DMS53 treated with DMSO at 0.1 percent for 48 hours (cell line): Measurements from ENCODE around the gene CNNM4.
A peak's percentile ranks its signal among the peaks of the same experiment; 100 is the strongest.
"Not testable (repeated sequence)": the region's sequence is repeated elsewhere in the genome, so short reads cannot be mapped to it uniquely, and the experiment has no call there.

ENCODE experiments used
- DNase-seq: peaks from one replicate; lab custom pipeline; 2025; ENCODE audit not compliant: unreplicated experiment; lab: John Stamatoyannopoulos, UW

CNNM4 gene

DNA sequence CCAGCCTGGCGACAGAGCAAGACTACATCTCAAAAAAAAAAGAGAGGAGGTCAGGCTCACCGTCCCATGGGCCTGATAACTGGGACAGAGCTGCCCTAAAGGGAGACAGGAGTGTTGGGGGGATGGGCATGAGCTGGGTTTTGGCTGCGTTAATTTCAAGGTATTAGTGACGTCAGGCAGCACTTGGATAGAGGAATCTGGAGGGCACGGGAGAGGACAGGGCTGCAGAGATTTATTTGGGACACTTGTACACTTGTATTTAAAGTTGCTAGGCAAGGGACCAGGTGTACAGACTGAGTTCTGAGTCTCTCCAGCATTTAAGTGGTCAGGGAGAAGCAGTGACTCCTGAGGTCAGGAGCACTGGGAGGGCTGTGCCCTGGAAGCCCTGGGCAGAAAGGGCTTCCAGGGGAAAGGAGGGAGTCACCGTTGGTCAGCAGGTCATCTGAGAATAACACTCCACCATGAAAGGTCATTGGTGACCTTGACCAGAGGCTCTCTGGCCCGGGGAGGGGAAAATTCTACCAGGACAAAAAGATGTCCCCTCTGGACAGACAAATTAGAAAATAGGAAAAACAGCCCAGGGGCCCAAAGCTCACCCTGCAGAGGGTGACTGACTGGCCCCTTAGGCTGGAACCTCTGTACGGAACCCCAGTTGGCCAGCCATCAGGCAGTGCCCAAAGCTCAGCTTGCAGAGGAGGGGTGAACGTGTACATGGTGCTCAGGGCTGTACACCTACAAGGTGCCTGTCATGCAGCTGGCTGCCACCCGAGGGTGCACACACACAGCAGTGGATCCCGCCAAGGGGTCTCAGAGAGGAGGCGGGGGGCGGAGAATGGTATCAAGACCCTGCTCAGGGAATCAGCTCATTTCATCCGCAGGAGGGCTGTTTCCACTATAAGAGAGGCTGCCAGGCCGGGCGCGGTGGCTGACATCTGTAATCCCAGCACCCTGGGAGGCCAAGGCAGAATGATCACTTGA lies 32.4 kb downstream of the CNNM4 start:
- DNase-seq = no peak

- no peak for DNase-seq
Observed at GRCh38 chr2:96795076-96795475, 34.4 kb downstream of the CNNM4 start.

- DNase-seq = not testable (repeated sequence)
Observed at GRCh38 chr2:96796497-96796896, 35.8 kb downstream of the CNNM4 start.

DNA sequence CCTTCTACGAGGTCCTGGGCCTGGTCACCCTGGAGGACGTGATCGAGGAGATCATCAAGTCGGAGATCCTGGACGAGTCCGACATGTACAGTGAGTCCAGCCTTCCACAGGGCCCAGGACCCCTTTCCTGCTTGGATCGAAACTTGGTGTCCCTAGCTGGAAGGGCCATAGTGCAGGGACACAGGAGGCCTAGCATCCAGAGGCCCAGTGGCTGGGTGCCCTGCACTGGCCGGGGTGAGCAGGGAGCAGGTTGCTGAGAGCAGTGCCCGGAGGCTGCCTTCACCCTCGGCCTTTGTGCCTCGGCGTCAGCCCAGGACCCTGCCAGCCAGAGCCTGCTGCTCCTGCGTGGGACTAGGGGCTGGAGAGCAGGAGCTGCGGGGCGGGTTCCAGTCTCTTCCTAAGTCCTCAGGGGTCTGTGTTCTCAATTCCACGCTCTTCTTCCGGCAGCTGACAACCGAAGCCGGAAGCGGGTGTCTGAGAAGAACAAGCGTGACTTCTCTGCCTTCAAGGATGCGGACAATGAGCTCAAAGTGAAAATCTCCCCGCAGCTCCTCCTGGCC lies 36.4 kb downstream of the CNNM4 start:
- DNase-seq = no peak

DNA sequence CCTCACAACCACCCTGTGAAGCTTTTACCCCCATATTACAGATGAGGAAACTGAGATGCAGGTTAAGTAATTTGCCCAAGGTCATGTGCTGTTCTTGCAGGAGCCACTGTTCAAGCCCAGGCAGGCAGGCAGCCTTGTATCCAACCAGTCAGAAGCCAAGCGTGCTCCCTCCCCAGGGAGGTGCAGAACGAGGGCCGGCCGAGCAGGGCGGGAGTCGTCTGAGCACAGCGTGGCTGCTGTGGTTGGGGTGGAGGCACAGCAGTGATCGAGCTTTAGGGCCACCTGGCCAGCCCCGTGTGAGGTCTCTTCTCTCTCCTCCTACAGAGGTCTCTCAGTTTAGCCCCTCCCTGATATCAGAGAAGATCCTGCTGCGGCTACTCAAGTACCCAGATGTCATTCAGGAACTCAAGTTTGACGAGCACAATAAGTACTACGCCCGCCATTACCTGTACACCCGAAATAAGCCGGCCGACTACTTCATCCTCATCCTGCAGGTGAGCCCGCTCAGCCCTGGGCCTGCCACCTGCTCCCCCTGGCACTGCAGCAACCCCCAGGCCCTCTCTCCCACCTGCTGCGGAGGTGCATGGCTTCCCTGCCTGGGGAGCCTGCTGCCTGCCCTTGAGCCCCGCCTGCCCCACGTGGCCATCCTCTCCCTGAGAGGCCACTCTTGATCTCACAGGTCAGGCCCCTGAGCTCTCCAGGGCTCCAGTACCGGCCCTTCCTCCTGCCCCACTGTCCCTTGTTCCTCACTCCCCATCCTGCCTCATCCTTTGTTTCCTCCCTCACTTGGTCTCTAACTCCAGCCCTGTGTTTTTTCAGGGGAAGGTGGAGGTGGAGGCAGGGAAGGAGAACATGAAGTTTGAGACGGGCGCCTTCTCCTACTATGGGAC lies 38.3 kb downstream of the CNNM4 start:
- no peak for DNase-seq

GRCh38 chr2:96799623-96799935 lies 38.9 kb downstream of the CNNM4 start:
- no peak for DNase-seq

- DNase-seq = no peak
Observed at GRCh38 chr2:96800061-96801004, 39.6 kb downstream of the CNNM4 start.

DNA sequence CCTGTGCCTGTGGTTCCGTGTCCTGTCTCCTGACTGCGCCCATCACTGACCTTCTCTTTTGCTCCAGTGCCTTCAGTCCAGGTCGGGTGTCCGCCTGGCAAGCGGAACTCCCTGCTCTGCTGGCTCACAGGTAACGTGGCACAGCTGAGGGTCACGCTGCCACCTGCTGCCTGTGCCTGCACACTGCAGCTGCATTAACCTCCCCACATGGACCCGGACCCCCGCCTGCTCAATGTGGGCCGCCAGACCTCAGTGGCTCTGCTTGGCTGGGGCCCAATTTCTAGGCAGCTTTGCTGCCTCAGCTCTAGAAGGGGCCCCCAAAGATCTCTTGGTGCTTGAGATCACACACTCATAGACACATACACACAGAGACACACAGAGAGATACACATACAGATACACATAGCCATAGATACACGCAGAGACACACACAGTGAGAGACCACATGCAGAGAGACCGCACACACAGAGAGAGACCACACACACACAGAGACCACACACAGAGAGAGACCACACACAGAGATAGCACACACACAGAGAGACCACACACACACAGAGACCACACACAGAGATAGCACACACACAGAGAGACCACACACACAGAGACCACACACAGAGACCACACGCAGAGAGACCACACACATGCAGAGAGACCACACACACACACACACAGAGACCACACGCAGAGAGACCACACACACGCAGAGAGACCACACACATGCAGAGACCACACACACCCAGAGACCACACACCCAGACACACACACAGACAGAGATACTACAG lies 40.5 kb downstream of the CNNM4 start:
- DNase-seq = peak; percentile 75

- no peak for DNase-seq
Observed at GRCh38 chr2:96801786-96802595, 41.3 kb downstream of the CNNM4 start.

DNA sequence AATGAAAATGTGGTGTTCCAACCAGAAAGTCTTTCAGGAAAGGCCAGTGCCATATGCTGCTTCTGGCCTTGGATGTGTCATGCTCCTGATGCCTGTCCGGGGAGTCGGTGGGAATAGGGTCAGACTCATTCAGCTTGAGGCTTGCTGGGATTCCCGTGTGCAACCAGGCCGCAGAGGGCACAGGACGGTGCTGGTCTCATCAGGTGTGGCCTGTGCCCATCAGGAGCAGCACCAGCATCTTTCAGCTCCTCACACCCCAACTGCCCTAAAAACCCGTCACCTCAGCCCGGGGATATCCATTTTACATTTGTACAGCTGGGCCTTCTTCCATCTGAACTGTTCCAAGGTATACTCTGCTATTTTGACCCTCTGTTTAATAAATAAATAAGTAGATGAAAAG lies 42.0 kb downstream of the CNNM4 start:
- no peak for DNase-seq

DNA sequence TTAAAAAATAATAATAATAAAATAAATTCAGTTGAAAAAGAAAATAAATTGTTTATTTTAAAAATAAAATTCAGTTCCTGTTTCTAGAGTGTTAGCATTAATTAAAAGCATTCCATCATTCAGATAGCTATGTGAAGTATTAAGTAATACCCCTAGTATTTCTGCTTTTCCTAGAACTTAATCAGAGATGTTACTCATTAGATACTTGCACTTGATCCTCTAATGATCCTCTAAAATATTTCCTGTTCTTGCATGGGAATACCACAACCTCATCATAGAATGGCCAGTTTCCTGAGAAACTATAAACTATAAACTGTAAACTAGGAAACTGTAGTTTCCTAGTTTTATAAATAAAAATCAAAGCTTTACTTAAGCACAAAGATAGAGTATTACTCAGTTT lies 44.3 kb downstream of the CNNM4 start:
- no peak for DNase-seq

- not testable (repeated sequence) for DNase-seq
Observed at GRCh38 chr2:96805946-96806345, 45.2 kb downstream of the CNNM4 start.

- no peak for DNase-seq
Observed at GRCh38 chr2:96806468-96807126, 45.9 kb downstream of the CNNM4 start.

GRCh38 chr2:96807127-96807471 lies 46.4 kb downstream of the CNNM4 start:
- no peak for DNase-seq

- no peak for DNase-seq
Observed at GRCh38 chr2:96808176-96808837, 47.6 kb downstream of the CNNM4 start.

DNA sequence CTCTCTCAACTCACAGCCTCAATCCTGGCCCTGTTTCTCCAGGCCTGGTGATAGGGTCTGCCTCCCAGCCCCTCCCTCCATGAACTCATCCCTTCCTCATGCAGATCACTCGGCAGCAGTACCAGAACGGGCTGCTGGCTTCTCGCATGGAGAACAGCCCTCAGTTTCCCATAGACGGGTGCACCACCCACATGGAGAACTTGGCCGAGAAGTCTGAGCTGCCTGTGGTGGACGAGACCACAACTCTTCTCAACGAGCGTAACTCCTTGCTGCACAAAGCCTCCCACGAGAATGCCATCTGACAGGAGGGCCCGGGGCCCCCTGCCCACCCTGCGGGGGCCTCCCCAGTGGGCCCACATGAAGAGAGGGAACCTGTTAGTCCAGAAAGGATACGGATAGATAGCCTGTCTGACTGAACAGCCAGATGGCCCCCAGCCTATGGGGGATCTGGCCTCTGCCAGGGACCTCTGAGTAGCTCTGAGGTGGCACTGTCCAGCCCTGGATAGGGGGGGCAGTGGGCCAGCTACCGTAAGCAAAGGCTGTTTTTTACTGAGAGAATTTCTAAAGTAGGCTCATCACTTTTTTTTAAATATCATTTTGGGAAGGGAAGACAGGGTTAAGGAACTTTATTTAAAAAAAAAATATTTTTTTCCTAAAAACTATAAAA lies 48.6 kb downstream of the CNNM4 start:
- DNase-seq = no peak

GRCh38 chr2:96809951-96810782 lies 49.5 kb downstream of the CNNM4 start:
- no peak for DNase-seq
